ENCODE measurements around the gene IP6K3. TPM values are rescaled to one million over a fixed set of nuclear protein-coding genes. Genes with fewer than 3 reads are reported as not detected.

Gene IP6K3
- total RNA-seq, 1 experiment from 2014 or later, result 6.8 TPM

DNA sequence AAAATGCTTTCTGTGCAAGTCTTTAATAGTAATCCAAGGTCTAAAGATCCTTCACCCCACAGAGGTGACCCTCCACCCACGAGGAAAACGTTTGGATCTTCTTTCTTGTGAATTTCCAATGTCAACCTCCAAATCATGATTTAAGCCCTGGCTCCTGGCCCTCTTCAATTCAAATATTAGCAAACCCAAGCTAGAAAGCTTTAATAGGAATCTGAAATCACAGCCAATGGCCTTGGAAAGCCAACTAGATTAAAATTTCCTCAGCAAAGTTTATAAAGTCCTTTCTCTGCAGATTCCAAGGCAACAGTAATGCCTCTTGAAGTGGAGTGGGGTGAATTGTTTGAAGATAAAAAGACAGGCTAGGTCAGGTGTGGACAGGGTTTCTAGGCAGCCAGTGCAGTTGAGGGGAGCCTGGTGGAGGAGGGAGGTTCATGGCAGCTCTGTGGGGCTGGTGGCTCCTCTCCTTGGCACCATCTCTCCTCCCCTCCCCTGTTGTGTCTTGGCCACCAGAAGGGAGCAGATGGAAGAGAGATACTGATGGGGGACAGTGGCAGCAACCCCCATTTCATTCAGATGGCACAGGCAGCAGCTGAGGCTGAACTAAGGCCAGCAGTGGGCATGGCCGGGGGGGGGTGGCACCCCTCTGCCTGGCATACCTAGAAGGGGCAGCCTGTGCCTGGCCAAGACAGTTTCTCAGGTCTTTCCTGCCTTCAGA lies 23.2 kb downstream of the IP6K3 start:
- no peak for DNase-seq (ENCODE audit: low spot score)

DNA sequence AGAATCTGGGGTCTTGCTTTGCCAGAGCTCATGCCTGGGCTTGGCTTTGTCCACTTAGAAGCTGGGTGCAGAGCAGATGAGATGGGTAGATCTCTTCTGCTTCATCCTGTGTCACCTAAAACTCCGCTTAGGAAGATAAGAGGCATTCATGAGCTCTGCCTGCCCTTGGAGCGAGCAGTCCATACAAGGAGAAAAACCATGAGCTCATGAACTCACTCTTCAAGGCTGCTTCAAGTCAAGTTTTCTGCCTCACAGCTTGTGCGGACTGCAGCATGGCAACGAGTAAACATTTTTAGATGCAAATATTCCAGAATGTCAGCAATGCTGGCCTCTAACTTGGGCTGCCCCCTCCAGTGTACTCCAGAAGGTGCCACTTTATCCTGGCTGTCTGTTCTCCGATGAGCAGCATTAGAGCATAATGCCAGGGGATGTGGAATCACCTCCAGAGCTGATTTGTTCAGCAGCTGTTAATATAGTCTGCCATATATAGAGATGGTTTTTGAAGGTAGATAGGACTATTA lies 24.5 kb downstream of the IP6K3 start:
- no peak for DNase-seq (ENCODE audit: low spot score)

DNA sequence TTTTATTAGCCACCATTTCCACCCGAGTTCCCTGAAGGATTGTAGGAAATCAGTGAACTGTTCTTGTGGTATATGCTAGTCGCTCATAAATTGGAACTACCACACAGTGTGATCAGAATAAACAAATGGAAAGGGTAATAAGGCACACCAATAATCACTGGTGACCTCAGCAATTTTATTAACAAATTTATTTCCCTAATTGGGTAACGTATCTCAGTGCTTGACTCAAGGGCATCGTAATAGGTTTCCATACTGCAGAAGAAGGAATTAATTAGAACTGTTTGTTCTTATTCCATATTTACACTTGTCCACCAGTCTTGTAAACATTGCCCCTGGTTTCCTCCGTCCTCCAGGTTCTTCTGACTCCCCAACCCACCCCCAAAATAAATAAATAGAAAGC lies 25.2 kb downstream of the IP6K3 start:
- DNase-seq (ENCODE audit: low spot score), result no peak

DNA sequence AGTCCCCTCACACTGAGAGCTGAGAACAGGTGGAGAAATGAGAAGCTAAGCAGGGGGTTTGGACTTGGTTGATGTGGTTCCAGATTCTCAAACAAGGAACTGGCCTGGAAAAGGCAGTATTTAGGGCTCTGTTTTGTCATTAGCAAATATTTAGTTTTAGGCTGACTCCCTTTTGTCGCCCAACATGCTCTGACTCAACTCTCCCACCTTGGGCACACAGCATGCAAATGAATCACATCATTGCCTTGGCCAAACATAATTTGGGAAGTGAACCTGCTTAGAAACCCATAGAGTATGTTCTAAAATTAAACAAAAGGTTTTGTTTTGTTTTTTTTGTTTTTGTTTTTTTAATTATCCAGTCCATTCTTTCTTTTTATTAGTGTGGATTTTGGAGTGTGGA lies 25.7 kb downstream of the IP6K3 start:
- no peak for DNase-seq (ENCODE audit: low spot score)

DNA sequence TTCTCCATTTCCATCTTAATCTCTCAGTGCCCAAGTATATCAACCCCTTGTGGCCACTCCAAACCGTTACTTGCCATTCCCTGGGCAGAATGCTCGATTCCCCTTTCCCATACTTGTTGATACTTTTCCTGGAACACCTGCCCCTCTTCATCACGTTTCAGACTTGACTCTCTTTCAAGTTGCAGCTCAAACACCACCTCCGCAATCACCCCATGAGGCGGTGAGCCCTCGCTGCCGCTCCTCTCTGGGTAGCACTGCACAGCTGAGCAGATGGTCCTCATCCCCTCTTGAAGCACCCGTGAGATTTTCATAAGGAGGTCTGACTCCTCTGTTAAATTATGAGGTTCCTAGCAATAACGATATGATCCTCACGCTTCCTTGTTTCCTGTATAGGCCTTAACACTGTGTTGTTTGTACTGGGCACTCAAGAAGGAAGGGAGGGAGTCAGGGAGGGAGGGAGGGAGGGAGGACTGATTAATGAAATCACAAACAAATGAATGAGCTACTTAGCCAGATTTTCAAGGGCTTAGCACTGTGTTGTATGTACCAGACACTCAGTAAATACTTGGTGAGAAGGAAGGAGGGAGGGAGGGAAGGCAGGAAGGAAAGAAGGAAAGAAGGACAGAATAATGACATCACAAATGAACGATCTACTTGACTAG lies 27.2 kb downstream of the IP6K3 start:
- DNase-seq (ENCODE audit: low spot score), result no peak

DNA sequence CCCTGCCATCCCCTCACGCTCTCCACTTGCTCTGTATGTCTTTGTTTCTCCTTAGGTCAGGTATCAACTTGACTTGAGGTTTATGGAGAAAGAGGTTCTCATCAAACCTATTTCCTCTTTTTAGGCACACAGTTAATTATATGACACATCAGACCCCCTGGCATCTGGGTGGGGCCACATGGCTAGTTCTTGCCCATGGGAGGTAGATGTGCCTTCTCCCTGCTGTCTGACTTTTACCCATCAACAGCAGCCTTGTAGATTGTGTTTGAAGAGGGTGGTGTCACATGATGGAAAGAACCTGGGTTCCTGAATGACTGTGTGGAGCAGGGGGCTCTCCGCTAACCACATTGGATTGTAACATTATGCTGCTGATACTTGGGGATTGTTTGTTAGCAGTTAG lies 28.0 kb downstream of the IP6K3 start:
- no peak for DNase-seq (ENCODE audit: low spot score)

DNA sequence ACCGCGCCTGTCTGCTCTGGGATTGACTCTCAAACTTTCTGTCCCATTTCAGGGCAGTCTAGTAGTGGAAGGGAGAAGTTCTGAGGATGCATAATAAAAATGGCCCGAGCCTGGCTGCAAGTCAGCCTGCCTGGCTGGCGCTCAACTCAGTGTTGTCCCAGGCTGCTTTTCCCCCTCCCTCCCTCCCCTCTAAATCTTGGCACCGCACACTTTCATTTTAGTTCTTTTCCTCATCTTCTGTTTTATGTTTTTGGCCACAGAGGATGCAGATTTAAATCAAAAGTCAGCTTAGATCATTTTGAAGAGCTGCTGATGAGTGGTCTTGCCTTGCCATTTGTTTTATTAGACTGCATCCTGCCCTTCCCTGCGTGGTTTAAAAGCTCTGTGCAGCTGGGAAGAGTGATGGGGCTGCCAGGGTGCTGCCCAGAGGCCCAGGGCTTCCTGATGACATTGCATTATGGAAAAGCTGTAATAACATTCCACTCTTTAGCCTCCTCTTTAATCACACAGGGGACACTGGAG lies 28.7 kb downstream of the IP6K3 start:
- no peak for DNase-seq (ENCODE audit: low spot score)

DNA sequence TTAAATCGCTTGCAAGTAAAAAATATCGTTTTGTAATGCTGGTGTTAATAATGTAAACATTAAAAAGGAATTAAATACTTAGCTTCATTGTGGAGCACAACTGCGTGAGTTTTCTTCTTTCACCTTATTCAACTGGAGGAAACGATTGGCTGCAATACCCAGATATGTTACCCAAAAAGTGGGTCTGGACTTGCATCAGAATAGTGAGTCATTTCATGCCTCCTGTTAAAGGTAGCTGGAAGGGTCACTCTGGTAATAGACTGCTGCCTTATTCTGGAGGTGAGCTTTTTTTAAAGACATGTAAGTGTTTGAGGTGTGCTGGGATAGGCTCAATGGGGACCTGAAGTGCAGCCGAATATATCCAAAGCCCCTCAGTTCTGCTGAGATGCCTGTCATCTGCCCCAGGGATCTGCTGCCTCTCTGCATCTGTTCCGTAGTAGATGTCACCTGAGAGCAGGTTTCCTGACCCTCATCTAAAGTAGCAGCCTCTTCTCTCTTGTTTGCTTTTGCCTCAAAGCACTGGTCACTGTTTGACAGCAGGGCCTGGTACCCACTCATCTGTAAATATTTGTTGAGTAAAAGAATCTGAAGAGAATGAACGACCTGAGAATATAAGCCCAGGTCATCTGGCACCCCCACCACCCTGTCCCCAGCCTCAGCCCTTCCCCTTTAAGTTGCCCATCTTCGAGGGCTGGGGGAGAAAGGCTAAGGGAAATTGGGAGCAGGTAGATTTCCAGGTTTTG lies 29.6 kb downstream of the IP6K3 start:
- no peak for DNase-seq (ENCODE audit: low spot score)

DNA sequence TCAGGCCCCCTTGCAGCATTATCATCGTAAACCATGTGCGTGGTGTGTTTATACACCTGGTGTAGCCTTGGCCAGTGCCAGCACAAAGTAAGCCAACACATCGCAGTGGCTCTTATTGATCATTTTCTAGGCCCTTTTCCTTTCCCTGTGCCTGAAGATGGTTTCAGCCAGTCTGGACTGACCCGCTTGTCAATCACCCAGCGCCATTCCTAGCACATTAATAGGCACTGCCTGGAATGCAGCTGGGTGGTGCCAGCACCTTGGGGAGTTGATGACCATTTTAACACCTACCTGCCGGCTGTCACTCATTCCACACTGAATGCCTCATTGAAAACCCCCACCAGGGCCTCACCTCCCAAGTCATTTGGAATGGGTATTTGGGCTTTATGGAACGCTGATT lies 30.3 kb downstream of the IP6K3 start:
- DNase-seq (ENCODE audit: low spot score), result no peak

DNA sequence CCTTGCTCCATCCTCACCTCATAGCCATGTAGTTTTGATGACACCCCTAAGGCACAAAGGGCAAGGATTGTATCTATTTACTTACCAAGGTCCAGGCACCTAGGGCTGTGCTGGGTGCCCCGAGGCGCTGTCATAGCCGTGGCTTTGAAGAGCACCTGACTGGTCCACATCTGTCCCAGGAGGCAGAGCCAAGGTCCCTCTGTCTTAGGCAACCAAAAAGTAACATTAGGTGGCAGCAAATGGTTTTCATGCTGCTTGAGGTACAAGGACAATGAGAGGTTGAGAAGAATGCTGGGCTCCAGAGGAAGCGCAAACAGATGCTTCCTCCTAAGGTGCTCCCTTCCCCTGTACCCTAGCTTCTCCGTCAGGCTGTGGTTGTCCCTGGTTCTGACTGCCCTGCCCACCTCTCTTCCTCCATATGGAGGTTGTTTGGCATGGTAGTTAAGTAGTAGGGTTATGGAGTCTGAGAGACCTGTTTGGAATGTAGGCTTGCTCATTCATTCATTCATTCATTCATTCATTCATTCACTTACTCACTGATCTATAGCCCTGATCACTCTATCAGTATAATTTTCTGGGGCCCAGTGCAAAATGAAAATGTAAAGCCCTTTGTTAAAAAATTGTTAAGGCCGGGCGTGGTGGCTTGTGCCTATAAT lies 32.2 kb downstream of the IP6K3 start:
- DNase-seq (ENCODE audit: low spot score), result no peak

DNA sequence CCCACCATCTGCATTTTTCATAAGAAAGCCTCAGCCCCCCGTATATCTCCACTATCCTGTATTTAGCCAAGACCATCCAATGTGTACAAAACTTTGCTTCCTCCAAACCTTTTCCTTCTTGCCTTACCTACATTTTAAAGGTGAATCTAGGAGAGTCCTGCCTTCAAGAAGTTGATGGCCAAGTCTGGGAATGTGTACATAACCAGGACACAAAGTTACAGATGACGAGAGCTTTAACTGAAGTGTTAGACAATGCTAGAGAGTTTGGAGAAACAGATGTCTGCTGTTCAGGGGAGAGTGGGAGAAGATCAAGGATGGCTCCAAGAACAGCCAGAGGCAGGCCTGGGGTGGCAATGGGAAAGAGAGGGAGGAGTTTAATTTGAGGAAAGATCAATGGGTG lies 32.9 kb downstream of the IP6K3 start:
- DNase-seq (ENCODE audit: low spot score), result no peak

DNA sequence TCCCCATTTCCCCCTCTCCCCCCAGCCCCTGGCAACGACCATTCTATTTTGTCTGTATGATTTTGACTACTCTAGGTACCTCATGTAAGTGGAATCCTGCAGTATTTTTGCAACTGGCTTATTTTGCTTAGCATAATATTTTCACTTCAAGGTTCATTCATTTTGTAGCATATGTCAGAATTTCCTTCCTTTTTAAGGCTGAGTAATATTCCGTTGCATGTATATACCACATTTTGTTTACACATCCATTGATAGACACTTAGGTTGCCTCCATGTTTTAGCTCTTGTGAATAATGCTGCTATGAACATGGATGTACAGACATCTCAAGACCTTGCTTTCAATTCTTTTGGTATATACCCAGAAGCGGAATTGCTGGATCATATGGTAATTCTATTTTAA lies 33.8 kb downstream of the IP6K3 start:
- DNase-seq (ENCODE audit: low spot score), result no peak

DNA sequence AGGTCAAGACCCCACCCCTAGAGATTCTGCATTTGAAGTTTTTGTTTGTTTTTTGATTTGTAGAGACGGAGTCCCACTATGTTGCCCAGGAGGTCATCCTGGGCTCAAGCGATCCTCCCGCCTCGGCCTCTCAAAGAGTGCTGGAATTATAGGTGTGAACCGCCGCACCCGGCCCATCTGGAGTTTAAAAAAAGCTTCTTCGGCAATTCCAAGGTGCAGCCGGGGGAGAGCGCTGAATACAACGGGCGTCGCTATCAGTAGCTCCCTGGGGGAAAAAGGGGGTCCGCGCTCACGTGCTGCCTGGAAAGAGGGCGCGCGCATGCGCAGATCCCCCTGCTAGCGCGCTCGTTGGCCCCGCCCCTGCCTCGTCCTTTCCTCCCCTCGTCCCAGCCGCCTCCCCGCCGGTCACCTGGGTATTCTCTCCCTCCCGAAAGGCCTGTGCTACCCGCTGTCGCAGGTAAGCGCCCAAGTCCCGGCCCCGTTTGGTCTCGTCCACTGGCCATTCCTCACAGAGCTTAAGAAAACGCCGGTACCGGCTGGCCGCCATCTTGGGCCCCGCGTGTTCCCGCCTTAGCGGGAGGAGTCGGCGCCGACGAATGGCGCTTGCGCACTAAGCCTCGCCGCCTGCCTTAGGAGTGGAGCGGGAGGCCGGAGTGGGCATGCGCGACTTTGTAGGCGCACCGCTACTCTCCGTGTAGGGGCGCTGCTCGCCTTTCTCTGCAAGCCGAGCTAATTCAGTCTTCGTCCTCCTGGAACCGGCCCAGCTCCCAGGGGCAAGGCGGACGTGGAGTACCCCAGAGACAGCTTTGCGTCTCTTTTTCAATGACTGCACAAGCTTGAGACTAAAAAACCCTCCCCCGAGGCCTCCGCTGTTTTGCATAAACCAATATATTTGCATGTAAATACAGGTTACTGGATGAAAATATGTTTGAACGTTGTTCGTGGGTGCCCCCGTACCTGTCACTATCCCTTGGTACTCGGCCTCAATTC lies 35.3 kb downstream of the IP6K3 start, which contains the start of gene UQCC2:
Gene UQCC2 (minus strand): TSS at position 561 of the 990 bp plus-strand sequence. CDS start 14 bp downstream, at position 547.
- DNase-seq (ENCODE audit: low spot score), result peak; percentile 93

DNA sequence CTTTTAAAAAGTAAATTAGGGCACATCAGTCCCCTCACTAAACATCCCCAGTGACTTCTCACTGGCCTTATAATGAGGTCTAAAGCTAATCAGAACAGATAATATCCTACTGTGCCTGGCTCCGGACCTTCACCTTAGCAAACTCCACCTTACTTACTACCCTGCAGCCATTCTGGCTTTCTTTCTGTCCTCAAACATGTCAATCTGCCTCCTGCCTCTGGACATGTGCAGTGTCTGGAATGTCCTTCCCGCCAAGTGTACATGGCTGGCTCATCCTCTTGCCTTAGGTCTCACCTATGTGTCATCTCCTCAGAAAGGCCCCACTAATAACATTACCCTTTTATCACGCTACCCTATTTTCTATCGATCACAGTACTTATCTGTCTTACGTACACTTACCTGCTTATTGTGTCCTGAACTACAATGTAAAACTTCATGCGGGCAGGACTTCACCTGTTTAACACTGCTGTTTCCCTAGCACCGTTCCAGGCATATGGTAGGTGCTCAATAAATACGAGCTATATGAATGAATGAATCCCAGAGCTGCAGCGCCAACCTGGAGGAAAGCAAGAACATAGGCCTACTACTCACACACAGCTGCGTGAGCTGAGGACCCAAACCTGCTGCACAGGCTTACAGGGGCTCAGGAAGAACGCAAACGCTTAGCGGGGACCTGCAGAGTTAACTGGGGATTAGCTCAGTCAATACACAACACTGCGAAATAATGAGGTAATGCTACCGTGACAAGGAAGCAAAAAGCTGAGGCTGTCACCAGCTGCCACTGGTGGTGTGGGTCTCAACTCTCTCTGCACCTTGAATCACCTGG lies 36.2 kb downstream of the IP6K3 start:
- no peak for DNase-seq (ENCODE audit: low spot score)

DNA sequence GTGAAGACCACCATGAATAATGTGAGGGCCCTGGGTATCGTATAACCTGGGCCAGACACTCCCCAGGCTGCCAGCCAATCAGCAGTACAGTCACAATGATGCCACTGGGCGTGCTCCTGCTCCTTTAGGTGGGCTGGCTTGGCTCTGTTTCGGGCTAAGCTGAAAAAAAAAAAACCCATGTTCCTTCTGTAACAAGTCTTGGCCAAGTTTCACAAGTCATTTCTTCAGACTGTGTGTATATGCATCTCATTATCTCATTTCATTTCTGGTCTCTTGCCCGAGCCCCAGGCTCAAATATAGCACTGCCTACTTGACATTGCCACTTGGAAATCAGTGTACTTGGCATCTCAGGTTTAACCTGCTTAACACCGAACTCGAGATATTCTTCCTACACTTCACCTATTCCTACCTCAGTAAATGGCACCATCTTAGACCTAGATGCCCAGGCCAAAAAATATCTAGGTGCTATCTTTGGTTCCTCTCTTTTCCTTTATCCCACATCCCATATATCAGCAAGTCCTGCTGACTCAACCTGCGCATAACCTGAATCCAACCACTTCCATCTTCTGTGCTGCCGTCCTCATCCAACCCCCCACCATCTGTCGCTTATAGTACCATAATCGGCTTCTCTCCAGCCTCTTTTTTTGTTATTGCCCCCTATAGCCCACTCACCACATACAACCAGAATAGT lies 37.0 kb downstream of the IP6K3 start:
- DNase-seq (ENCODE audit: low spot score), result no peak

DNA sequence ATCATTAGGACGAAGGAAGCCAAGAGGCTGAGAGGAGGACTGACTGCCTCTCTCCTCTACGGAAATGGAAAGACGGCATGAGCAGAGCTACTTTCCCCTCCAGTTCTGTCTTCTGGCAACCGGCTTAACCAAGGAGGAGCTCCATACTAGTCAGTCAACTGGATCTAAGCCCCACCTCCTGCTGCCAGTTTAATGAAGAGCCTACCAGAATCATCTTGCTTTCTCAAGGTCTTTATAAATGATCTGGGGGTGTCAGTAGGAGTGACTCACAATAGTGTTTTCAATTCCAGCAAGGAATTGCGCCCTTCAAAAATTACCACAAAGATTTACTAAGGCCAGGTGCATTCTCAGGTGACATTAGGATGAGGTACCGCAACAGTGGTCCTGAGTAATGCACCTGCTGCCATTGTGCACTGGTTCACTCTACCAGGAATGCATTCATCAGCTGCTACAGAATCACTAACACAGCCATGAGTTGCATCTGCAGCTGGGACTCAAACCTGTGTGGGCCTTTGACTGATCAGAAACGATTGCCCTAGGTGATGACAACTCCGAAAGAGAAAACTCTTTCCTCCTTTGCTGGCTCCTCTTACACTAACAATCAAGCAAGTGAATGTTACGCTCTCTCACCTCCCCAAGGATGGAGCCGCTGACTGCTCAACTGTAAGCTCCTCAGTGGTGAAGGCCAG lies 38.0 kb downstream of the IP6K3 start:
- no peak for DNase-seq (ENCODE audit: low spot score)

DNA sequence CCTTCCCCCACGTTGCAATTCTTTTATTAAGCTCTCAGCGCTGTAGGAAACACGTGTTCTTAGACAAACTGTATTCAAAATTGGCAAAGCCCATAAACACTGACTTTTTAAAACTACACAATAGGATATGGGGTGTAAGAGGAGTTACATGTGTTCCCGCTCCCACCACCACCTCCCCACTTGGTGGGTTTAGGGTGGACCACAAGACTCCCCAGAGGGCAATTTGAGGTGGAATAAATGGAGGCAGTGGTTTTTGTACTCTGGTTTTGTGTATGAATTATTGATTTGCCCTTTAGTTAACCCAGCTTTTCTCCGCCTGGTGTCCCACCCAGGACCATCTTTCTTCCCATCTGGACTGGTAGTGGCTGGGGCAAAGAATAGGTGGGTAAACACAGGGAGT lies 38.9 kb downstream of the IP6K3 start:
- no peak for DNase-seq (ENCODE audit: low spot score)

DNA sequence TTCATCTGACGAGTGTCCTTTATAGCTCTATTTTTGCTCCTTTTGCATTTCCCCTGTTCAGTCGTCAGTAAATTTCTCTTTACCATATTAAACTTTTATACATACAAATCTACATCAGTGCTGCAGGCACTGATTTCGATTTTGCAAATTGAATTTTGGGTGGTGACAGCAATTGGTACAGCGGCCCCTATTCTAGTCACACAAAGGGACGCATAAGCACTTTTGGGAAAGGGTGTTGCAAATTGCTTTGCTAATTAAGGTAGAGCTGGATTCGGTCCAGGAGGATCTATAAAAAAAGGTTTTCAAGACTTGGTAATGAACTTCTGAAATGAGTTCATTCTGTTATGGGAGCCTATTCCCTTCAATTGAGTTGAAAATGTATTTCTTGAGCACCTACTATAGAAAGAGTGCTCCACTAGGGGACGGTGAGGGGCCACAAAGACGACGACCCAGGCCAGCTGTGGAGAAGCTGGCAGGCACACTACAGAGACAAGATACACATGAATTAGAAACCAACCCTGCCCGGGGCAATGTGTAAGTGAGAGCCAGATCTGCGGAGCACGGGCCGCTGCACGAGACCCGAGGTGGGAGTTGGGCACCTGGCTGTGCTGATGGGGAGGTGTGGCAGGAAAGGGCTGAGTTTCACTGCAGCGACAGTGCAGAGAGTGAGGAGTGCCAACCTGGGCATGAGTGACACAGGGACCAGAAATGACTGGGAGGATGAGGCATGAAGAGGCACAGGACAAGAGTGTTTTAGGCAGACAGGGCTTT lies 40.6 kb downstream of the IP6K3 start:
- no peak for DNase-seq (ENCODE audit: low spot score)
